NB4 (cell line): ENCODE data around the gene AHDC1.

Experiments
- DNase-seq: peaks from one replicate; pipeline ENCODE4 v3.0.0; 2010; ENCODE audit warnings: low read depth
- H3K4me3 ChIP-seq: one replicate; pipeline ENCODE4 v1.5.1; 2011; ENCODE audit warnings: mild to moderate bottlenecking, low read depth, low read length, moderate library complexity
- CTCF ChIP-seq: IDR thresholded peaks from one replicate; pipeline ENCODE4 v1.5.1; 2012; ENCODE audit warnings: low read depth, low read length
- MAX ChIP-seq: IDR thresholded peaks from 2 replicates; pipeline ENCODE4 v1.6.1; 2011; ENCODE audit warnings: low read depth, low read length
- MYC ChIP-seq: IDR thresholded peaks from 2 replicates; pipeline ENCODE4 v1.6.1; 2011; ENCODE audit warnings: low read depth, low read length
- POLR2A ChIP-seq: IDR thresholded peaks from 2 replicates; pipeline ENCODE4 v1.6.1; 2011; ENCODE audit warnings: mild to moderate bottlenecking; ENCODE audit not compliant: insufficient read length; ENCODE audit errors: extremely low read depth

The AHDC1 gene

GRCh38 chr1:27566462-27567145 lies 37.3 kb downstream of the AHDC1 start:
- no peak for DNase-seq
- H3K4me3 ChIP-seq = no peak overlapping the region
- TF ChIP-seq MAX (no peak), CTCF (no peak), MYC (no peak), POLR2A (no peak)

GRCh38 chr1:27564710-27565649 lies 39.0 kb downstream of the AHDC1 start:
- no peak for DNase-seq
- TF ChIP-seq CTCF = no peak
- TF ChIP-seq MYC = no peak
- TF ChIP-seq POLR2A = no peak
- TF ChIP-seq MAX = no peak
- H3K4me3 ChIP-seq = no peak overlapping the region

GRCh38 chr1:27563591-27564471 lies 40.1 kb downstream of the AHDC1 start:
- no peak overlapping the region for H3K4me3 ChIP-seq
- peak; percentile 56 for DNase-seq
- TF ChIP-seq MYC (no peak), CTCF (no peak), MAX (no peak), POLR2A (no peak)

GRCh38 chr1:27563341-27563590 lies 40.7 kb downstream of the AHDC1 start:
- no peak for DNase-seq
- TF ChIP-seq CTCF (no peak), MAX (no peak), MYC (no peak), POLR2A (no peak)
- no peak overlapping the region for H3K4me3 ChIP-seq

GRCh38 chr1:27562534-27563340 lies 41.2 kb downstream of the AHDC1 start:
- no peak for TF ChIP-seq MAX
- no peak for TF ChIP-seq POLR2A
- TF ChIP-seq CTCF = no peak
- TF ChIP-seq MYC = no peak

More at GRCh38 chr1:27562534-27563340, 41.2 kb downstream of the AHDC1 start:
- H3K4me3 ChIP-seq = no peak overlapping the region
- DNase-seq = no peak
